Measurements from ENCODE around the gene KRT23. TPM values are rescaled to one million over a fixed set of nuclear protein-coding genes. Genes with fewer than 3 reads are reported as not detected.

Gene KRT23
- total RNA-seq, 1 experiment from 2014 or later: 19.0 TPM

GRCh38 chr17:40986920-40987319, 49.5 kb upstream of the KRT23 start:
- RAD21 ChIA-PET (ENCODE audit: low non-redundant PET in 1 of 2, low total read pairs in 2 of 2, uncharacterized antibody in 2 of 2, unreplicated experiment in 2 of 2): no interaction called here
- POLR2A ChIA-PET: no interaction called here
- H3K9ac ChIP-seq (ENCODE audit: low read length): no peak overlapping the region
- H3K79me2 ChIP-seq (ENCODE audit: insufficient read depth, low read length): no peaks in the 10 kb centered on the region
- no peaks in the 10 kb centered on the region for H3K27me3 ChIP-seq (ENCODE audit: insufficient read depth, low read length)
- H3K4me1 ChIP-seq (ENCODE audit: control insufficient read depth in 1 of 2, insufficient read depth in 2 of 2, low read length in 2 of 2): no peaks in the 10 kb centered on the region
- no TSS peak for BruUV-seq (replicated peaks)
- DNase-seq (ENCODE audit: low read depth, low spot score) (no peak), ATAC-seq (no peak)
- CTCF ChIA-PET: no interaction called here
- no peak overlapping the region for H3K4me2 ChIP-seq (ENCODE audit: low read length)
- TF ChIP-seq EZH2 (IDR thresholded peaks at IDR 0.05) (no peak), REST (IDR thresholded peaks at IDR 0.05; ENCODE audit: low read depth) (no peak), YY1 (IDR thresholded peaks at IDR 0.05; ENCODE audit: extremely low read depth, insufficient replicate concordance, low read depth, low read length) (no peak), RAD21 (IDR thresholded peaks at IDR 0.05; ENCODE audit: low read depth) (no peak), CEBPB (IDR thresholded peaks at IDR 0.05; ENCODE audit: low read depth) (no peak), SRF (IDR thresholded peaks at IDR 0.05; ENCODE audit: low read depth) (no peak), CBX3 (IDR thresholded peaks at IDR 0.05; ENCODE audit: low read depth) (no peak), POLR2AphosphoS5 (IDR thresholded peaks at IDR 0.05; ENCODE audit: low read depth, low read length) (no peak), ZBTB33 (IDR thresholded peaks at IDR 0.05; ENCODE audit: extremely low read depth, insufficient replicate concordance, low read length) (no peak), SIN3A (IDR thresholded peaks at IDR 0.05; ENCODE audit: low read depth) (no peak), EZH2phosphoT487 (IDR thresholded peaks at IDR 0.05; ENCODE audit: borderline replicate concordance) (no peak), ZFX (IDR thresholded peaks at IDR 0.05) (no peak), ELF1 (IDR thresholded peaks at IDR 0.05; ENCODE audit: borderline replicate concordance, low read depth) (no peak), MAX (IDR thresholded peaks at IDR 0.05) (no peak), TCF7L2 (IDR thresholded peaks at IDR 0.05; ENCODE audit: borderline replicate concordance, extremely low read depth, insufficient read depth, insufficient read length) (no peak), ZNF274 (IDR thresholded peaks at IDR 0.05; ENCODE audit: low read depth, low read length) (no peak), EGR1 (IDR thresholded peaks at IDR 0.05; ENCODE audit: low read depth) (no peak), SP1 (IDR thresholded peaks at IDR 0.05; ENCODE audit: low read depth) (no peak), FOSL1 (IDR thresholded peaks at IDR 0.05; ENCODE audit: low read depth) (no peak)
- no peak overlapping the region for H2AFZ ChIP-seq (ENCODE audit: low read depth, low read length, poor library complexity, severe bottlenecking)
- no peak overlapping the region for H3K4me3 ChIP-seq (replicated peaks in 1 of 2; ENCODE audit: low read depth in 1 of 2, low read length in 2 of 2)
- no peaks in the 10 kb centered on the region for H3K36me3 ChIP-seq (ENCODE audit: control insufficient read depth in 1 of 2, insufficient read depth in 2 of 2, low read length in 2 of 2)
- H4K20me1 ChIP-seq (ENCODE audit: insufficient read depth): no peaks in the 10 kb centered on the region
- H3K9me2 ChIP-seq (ENCODE audit: insufficient read depth): no peaks in the 10 kb centered on the region; the same call in 1 of the 2 replicates
- H3K27ac ChIP-seq (ENCODE audit: low read depth, low read length): no peak overlapping the region
- intact Hi-C loops (cut with micrococcal nuclease): no loop called here
- peaks cover 0 to 15% of the 10 kb centered on the region in 2 experiments; a peak in 1 of 4 replicates for H3K9me3 ChIP-seq (ENCODE audit: control insufficient read depth in 1 of 2, insufficient read depth in 1 of 2, low read depth in 1 of 2, low read length in 2 of 2)

All from HCT116 (cell line).